Measurements from ENCODE around the gene XPNPEP2.

Gene XPNPEP2

DNA sequence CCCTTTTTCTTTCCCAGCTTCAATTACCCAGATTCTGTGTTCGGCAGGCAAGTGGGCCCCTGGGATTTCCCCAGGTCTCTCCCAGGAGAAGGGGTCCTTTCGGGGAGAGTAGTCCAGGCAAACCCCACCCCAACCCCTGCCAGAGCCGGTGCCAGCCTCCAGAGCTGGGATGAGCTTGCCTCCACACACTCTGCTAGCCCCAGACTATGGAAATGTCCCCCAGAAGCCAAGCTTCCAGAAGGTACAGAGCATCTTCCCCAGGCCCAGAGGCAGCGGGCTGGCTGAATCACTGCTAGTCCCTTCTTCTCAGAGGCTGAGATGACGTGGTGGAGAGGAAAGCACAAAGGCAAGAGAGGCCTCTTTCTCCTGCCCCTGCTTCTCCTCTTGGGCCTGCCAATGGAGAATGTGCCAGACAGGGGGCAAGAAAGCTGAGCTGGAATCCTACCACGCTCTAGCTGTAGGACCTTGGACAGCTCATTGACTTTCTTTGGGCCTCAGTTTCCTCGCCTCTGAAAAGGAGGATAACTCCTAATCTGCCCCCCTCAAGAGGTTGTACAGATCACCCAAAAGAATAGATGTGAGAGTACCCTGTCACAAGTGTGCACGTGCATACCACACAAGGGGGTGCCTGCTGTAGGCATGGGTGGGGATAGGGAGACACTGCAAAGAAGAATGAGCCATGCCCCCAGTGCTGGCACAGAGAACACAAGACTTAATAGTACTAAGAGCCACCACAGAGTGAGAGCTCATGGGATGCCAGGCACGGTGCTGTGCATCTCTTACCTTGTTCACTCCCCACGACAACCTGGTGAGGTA is 43.1 kb downstream of the XPNPEP2 start:
- peak; percentile 62 for DNase-seq

DNA sequence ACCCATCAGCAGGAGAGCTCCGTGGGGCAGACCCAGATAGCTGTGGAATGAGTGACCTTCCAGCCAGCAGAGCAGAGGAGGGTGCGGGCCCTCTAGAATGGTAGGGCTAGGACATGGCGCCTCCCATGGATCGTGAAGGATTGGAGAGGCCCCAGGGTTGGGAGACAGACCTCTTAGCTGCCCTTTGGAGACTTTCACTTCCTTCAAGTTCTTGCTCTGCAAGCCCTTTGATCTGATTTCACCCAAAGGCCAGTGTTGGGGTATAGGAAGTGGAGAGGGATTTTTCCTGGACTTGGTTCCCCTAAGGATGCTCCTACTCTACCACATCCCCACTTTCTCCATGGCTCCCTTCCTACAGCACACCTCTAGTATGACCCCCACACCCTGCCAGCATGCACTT is 43.9 kb downstream of the XPNPEP2 start:
- no peak for DNase-seq

DNA sequence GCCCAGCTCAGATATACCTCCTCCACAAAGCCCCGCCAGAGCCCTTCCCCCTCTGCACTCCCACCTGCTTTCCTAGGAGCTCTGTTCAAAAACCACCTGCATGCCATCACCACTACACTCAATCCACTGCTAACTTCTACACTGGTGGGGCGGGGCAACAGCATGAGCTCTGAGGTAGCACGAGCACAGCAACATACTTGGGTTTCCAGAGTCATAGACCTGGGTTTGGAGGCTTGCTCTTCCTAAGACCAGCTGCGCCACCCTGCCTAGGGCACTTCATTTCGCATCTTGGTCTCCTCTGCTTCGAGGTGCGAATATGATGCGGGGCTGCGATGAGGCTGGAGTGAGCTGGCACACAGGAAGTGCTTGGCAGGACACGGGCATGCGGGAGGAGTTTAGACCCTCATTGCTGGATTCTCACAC is 44.5 kb downstream of the XPNPEP2 start:
- peak; percentile 28 for DNase-seq

DNA sequence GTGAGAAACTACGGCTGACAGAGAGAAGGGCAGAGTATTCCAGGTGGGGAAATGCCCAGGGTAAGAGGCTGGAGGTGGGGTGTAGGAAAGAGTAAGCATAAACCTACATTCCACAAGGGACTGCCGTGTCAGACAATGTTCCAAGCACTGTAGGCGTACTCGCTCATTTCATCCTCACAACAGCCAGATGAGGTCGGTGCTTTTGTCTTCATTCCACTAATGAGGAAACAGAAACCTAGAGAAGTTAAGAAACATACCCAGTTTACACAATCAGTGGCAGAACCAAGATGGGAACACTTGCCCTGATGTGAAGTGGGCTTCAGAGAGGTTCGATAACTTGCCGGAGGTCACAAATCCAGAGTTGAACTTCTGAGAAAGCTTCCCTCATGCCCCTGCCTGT is 45.6 kb downstream of the XPNPEP2 start:
- no peak for DNase-seq

DNA sequence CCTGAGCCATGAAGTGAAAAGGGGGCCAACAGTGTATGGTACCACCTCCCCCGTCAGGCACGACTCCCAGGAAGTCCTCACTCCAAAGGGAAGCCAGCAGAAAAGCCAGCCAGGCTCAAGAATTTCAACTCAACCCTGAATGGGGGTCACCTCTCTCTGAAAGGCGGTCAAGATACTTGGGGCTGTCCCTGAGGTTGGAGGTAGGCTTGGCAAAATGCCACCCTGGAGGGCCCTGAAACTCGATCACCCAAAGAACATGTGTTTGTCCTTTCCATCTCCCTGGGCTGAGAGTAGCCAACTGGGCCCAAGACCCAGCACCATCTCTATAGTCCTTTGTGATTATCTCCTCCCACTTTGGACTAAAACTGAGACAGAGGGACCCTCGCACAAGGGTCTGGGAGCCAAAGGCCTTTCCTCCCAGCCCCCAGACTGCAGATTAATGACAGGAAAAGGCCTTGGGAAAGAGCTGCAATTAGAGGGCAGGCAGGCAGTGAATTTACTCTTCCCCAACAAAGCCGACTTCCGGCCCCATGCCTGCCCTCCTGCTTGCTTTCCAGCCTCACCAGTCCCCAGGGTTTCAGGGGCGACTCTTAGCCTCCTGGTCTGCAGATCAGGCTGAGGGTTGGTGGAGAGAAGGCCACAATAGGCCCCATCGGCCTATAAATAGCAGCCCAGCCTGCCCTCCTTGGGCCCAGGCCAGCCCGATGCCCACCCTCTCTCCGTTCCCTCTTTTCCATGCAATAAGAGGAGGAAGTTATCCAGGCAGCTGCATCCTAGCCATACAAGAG is 46.6 kb downstream of the XPNPEP2 start:
- DNase-seq = no peak

DNA sequence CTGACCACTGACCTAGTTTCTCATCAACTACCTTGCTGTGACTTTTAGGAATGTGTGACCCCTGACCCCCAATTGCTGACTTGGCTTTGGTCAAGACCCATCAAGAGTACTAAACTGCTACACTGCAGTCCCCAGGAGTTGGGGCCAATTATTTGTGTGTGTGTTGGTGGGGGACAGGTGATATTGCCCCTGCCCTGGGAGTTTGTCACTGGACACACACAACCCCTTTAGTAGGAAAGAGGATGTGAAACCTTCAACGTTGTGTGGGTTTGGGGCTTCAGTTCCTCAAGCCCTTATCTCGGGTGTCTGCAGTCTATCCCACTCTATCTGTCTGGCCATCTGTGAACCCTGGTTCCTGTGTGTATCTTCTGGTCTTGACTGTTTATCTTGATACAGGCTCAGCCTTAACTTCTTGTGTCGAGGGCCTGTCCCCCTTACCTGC is 47.5 kb downstream of the XPNPEP2 start:
- no peak for DNase-seq

DNA sequence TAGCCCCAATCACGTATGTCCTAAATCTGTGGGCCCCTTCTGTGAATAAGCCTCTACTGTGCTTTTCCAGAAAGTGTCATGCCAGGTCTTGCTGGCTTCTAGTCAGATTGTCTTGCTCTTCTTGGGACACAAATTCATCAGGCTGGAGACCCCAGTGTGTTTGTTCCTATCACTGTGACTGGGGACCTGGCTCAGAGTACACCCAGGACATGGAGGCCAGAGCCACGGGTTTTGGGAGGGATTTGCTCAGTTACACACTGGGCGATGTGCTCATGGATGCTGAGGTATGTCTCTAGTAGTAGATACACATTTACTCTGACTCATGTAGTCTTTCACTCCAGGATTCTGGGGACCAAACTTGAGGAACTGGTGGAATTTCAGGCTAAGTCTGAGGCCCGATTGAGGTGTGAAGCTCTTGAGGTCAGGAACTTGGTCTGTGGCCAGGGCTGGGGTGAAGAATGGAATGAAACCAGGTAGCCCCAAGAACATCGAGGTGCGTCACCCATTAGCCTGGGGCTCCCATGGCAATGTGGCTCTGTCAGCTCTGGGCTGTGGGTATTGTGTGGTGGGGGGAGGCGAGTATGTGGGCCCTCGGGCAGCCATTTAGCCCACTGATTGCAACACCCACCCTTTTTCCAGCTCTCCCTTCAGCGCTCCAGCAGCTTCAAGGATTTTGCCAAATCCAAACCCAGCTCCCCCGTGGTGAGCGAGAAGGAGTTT is 48.7 kb downstream of the XPNPEP2 start:
- DNase-seq = no peak

DNA sequence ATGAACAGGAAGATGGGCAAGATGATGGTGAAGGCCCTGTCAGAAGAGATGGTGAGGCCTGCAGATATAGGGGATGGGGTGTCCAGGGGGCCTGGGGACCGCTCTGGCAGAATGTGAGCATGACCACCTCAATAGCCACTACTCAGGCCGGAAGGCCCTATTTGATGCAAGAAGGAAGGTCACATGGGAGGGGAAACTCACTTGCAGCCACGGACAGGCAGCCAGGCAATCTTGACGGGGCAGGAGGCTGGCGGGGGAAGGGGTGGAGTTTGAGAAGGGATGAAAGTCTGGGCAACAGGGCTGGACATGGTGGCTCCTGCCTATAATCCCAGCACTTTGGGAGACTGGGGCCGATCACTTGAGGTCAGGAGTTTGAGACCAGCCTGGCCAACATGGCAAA is 49.7 kb downstream of the XPNPEP2 start:
- DNase-seq = no peak

DNA sequence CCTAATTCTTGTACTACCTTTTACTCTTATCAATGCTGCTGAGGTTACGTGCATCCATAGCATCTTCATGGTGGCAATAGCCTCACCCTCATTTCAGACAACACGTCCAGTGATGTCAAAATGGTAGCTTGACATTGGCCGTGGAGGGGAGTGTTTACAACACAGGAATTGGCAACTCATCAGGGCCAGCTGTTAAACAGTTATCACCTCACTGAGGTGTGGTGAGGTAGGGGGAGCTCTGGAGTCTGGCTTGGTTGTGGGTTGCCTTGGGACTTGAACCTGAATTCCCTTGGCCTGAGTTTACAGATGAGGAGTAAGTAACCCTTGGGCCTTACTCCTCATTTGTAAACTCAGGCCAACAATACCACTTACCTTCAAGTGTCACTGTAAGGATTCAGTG is 51.4 kb downstream of the XPNPEP2 start:
- DNase-seq = no peak

DNA sequence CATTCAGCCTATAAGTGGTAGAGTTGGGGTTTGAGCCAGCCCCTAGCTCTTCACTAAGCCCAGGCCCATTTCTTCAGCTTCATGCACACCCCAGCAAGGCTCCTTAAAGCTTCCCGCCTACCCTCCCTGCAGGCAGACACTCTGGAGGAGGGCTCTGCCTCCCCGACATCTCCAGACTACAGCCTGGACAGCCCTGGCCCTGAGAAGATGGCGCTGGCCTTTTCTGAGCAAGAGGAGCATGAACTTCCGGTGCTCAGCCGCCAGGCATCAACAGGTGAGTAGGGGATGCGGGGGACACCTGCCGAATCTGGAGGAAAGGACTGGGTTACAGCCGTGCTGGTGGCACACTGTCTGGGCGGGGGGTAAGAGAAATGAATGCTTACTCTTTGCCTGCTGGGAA is 52.0 kb downstream of the XPNPEP2 start:
- no peak for DNase-seq

DNA sequence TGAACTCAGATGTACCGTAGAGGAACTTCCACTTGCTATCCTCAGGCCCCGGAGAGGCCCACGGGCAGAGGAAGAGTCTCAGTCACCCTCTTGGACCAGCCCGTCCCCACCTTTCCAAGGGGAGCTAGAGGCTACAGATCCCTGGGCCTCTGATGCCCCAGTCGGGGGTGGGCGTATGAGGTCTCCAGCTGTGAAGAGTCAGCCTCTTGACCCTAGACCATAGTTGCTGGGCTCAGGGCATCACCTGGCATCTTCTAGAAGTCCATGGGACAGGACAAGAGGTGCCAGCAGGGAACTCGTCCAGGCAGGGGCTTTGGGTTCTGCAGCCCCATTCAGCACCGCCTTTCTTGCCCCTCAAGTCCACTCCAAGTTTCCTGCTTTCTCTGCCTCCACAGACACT is 52.6 kb downstream of the XPNPEP2 start:
- DNase-seq = no peak

DNA sequence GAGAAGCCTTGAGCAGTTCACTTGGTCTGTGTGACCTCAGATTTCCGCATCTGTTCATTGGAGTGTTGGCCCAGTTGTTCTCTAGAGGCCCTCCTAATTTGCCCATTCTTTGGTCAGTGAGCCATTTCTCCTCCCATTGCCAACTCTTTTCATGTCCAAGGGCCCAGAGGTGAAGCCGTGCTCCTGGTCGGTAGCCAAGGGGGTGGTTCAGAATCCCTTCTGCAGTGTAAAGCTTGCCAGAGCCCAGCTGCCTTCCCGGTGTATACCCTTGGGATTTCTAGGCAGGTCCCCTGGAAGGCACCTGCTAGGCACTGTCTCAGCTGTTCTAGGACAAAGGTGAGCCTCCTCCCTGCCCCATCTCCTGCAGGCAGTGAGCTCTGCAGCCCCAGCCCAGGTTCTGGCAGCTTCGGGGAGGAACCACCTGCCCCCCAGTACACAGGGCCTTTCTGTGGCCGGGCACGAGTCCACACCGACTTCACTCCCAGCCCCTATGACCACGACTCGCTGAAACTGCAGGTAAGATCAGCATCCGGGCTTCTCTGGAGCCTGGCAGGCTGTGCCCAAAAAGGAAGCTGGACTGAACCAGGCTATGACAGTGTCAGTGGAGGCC is 53.3 kb downstream of the XPNPEP2 start:
- no peak for DNase-seq

DNA sequence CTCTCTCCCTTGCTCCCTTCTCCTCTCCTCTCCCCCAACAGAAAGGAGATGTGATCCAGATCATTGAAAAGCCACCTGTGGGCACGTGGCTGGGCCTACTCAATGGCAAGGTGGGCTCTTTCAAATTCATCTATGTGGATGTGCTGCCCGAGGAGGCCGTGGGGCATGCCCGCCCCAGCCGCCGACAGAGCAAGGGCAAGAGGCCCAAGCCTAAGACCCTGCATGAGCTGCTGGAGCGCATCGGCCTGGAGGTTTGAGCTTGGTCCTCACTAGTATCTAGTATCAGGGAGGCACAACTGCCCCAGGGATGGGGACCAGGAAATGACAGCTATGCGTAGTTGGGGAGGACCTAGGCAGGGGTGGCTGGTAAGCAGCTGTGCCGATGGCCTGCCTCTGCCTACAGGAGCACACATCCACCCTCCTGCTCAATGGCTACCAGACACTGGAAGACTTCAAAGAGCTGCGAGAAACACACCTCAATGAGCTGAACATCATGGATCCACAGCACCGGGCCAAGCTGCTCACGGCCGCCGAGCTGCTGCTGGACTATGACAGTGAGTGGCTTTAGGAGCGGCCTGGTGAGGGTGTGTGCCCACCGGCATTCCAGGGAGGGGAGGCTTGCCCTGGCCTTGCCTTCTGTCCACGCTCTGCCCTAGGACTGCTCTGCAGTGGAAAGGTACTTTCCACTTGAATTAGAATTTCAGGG is 54.0 kb downstream of the XPNPEP2 start:
- DNase-seq = no peak

DNA sequence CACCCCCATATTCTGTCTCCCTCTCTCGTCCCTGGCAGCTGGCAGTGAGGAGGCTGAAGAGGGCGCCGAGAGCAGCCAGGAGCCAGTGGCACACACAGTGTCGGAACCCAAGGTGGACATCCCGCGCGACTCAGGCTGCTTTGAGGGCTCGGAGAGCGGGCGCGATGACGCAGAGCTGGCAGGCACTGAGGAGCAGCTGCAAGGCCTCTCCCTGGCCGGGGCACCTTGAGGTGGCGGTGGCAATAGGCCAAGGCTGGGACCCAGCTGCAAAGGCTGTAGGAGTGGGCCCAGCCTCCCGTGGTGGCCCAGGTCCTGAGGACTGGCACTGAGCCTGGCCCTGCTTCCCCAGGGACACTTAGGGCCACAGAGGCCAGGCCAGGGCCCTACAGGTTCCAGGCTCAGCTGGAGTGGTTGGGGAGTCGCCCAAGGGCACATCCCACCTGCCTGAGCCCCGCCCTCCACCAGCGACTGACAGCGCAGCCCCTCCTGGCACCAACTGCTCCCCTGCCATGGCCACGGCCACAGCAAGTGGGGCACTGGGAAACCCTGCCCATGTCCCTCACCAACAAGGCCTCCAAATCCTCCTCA is 54.9 kb downstream of the XPNPEP2 start:
- DNase-seq = no peak

DNA sequence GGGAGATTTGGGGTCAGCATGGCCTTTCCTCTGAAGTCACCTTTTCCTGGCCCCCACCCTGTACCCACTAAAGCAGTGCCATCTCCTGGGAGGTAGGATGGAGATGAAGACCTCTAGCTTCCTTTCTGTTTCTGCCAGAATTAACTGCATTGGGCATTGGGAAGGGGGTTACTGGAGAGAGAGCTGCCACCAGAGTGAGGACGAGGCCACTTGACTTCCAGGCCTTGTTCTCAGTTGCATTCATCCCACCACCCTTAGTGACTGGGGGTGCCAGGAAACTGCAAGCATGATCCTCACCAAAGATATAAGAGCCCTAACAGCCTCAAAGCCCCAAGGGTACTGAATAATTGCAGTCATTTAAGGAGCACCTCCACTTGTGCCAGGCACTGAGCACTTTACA is 56.8 kb downstream of the XPNPEP2 start:
- DNase-seq = no peak

DNA sequence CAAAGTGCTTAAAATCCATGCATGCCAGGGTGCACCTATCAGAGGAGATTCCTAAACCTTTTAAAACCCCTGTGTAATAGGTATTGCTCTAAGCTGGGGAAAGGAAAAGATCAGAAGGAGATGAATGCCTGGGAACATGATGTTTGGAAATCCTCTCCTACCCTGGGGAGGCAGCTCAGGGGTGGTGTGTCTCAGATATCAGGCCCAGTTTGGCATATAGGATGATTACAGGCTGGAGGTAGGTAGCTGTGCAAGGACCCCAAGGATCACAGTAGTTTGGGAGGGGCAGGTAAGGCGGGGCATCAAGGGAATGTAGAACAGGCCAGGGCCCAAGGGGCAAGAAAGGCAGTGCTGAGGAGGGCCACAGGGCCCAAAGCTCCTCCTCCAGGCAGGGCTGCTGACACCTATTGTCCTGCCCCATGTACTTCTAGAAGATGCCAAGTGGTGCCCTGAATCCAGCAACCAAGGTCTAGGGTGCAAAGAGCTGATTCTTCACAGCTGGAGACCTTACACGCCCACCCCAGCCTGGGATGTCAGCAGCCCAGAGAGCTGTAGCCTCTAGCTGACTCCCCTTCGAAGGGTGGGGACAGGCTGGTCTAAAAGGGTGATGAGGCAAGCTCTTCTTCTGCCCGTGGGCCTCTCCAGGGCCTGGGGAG is 58.6 kb downstream of the XPNPEP2 start:
- no peak for DNase-seq

DNA sequence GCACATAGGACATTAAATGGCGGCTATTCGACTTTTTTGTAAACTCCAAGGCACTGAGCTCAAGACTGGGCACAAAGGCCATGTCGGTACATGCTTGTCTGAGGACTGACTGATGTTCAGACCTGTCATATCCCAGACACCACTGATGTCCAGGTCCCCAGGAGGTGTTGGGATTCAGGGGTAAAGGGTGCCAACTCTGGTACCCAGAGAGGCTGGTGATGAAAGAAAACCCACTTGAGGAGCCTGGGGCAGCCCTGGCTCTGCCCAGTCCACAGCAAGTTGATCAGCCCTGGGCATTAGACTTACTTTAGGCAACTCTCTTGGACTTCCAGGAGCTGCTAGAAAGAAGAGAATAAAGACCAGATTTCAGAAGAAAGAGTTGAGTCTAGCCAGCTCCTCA is 59.7 kb downstream of the XPNPEP2 start:
- no peak for DNase-seq

DNA sequence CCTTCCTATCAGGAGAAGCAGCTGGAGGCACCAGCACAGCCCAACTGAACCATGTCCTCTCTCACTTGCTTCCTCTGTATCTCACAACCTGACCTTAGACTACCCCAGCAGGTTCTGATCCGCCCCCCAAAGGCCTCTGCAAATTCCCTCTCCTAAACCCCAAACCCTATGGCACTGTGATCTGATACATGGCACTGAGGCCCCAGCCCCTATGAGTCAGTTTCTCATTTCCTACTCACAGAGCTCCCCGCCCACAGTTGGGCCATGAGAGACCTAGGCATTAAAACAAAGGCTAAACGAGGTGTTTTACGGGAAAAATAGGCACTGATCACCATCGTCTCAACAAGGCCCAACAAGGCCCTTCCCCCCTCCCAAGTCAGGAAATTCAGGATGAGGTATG is 60.1 kb downstream of the XPNPEP2 start:
- DNase-seq = peak; percentile 66

DNA sequence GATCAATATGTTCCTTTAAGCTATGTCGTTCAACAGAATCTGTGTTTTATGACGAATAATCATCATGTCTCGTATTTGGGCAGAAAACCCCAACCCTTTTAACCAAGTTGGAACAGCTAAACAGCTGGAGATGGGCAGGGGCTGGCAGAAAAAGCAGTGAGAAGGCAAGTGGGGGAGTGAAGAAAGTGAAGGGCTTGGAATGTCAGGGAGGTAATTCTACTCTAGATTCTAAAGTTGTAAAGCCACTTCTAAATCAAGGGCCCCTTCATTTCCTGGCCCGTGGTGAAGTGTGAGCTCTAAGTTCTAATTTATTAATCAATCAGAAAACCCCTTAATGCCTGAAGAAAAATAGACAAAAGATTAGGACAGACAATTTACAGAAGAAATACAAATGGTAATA is 61.4 kb downstream of the XPNPEP2 start:
- DNase-seq = no peak

DNA sequence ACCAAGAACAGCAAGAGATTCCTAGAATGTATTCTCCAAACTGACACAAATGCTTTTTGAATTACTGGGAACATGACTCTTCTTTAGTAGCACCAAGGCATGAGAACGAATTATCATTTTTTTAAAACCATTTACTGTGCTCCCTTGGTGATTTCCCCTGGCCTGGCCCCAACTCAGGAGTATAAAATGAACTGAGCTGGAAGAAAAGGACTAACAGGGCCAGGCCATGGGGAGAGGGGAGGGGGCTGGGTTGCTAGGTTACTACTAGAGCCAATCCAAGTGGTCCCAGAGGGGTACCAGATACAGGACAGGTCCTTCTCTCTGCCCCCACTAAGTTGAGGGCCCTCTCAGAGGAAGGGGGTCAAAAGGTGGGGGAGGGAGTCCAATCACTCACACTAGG is 64.1 kb downstream of the XPNPEP2 start:
- no peak for DNase-seq

DNA sequence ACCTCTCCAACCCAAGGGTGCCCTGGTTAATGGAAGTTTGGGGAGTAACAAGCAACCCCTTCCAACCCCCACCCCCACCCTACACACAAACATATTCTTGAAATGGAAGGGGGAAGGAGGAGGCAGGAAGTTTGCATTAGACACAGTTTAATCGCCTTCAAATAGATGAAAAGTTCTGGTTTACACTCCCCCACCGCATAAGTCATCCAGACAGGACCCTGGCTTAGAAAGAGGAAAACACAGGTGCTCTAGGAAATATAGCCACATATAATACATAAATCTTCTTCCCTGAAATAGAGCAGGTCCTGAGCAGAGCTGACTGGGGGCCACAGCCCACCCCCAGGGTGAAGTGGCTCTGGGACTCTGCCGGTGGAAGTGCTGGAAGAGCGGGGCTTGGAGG is 66.0 kb downstream of the XPNPEP2 start:
- DNase-seq = no peak
